HUES48 (cell line): ENCODE measurements around the gene KCNJ1.

Experiments
- H3K27ac ChIP-seq: one replicate; pipeline ENCODE4 v1.7.0; 2013; ENCODE audit warnings: low read depth, low read length, inconsistent platforms
- H3K27me3 ChIP-seq: 2 replicates; pipeline ENCODE4 v1.6.1; 2013; ENCODE audit warnings: mild to moderate bottlenecking, low read length; ENCODE audit not compliant: control insufficient read depth, insufficient read depth
- H3K36me3 ChIP-seq: 2 replicates; pipeline ENCODE4 v1.6.1; 2013; ENCODE audit warnings: low read length; ENCODE audit not compliant: control insufficient read depth, insufficient read depth
- H3K4me1 ChIP-seq: 2 replicates; pipeline ENCODE4 v1.6.1; 2013; ENCODE audit warnings: mild to moderate bottlenecking, low read length; ENCODE audit not compliant: control insufficient read depth, insufficient read depth
- H3K4me3 ChIP-seq: 2 replicates; pipeline ENCODE4 v1.5.1; 2013; ENCODE audit warnings: mild to moderate bottlenecking, low read depth, low read length
- H3K9ac ChIP-seq: 2 replicates; pipeline ENCODE4 v1.6.1; 2013; ENCODE audit warnings: mild to moderate bottlenecking, low read depth, low read length, moderate library complexity
- H3K9me3 ChIP-seq: 2 replicates; pipeline ENCODE4 v1.6.1; 2013; ENCODE audit warnings: low read length; ENCODE audit not compliant: control insufficient read depth, insufficient read depth

KCNJ1 gene

DNA sequence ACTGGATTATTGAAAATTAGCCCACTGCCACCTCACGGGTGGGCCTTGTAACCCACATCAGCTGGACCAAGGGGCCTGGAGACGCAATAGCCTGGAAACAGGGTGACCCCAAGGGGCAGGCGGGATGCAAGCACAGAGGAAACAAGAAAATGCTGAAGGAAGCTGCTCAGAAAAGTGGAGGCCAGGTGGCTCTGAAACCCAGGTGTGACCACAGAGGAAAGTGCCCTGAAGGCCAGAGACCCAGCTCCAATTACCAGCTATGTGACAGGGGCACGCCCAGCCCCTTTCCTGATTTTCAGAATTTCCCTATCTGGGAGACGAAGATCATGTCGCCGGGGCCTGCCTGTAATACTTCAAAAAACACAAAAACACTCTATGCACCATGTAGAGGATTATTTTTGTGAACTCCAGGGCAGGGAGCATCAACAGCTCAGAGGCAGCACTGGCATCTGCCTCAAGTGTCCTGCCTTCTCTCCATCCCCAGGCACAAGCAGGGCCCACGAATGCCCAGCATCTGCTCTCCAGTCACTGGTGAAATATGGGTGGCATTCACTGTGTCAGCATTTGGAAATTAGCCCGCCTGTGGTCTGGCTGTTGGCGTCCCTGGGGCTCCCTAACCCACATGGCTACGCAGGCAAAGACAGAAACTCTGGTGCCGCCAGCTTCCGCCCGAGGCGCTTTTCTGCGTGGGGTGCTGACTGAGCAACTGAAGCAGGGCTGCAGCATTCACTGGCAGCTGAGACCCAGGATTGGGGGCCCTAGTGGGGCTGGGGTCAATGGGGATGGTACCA is 6.3 kb downstream of the KCNJ1 start:
- H3K9ac ChIP-seq: no peak overlapping the region
- H3K27ac ChIP-seq: no peak overlapping the region
- no peaks in the 10 kb centered on the region for H3K36me3 ChIP-seq
- H3K9me3 ChIP-seq: no peaks in the 10 kb centered on the region
- H3K4me3 ChIP-seq: no peak overlapping the region
- H3K27me3 ChIP-seq: peaks cover 10% of the 10 kb centered on the region; the same call in 1 of the 2 replicates
- peaks cover 12% of the 10 kb centered on the region for H3K4me1 ChIP-seq

DNA sequence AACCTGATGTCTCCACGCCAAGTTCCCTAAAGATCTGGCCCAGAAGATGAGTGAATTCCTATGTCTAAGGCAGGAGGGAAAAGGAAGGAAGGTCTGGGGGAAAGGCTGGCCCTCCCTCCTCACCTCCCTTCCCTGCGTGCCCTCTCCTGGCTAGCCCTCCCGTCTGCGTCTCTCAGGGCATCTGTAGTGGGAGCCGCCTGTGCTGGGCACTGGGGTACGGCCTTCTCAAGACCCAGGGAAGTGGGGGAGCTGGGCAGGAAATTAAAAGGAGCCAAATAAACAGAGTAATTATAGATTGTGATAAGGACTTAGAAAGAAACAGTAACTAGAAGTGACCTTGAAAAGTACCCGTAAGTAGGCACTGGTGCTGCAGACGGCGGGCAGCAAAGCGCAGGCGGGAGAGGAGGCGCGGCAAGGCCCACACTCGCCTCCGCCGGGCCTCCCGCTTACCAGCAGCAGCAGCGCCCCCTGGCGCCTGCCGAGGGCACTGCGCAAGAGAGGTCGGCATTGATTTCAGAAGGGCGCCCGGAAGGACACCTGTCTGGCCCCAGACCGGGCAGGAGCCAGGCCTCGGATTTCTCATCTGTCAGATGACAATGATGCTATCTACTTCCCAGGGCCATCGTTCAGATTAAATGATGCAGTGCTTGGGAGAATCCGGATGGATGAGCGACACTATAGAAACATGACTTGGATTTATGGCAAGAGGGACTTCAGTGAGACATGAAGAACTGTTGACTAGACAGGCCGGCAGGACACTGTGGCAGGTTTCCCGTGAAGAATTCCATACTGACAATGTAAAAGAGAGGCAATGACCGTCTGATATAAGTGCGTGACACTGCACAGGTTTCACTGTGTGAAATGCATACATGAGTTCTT is 7.3 kb downstream of the KCNJ1 start:
- no peaks in the 10 kb centered on the region for H3K9me3 ChIP-seq
- H3K9ac ChIP-seq: no peak overlapping the region
- H3K4me3 ChIP-seq: no peak overlapping the region
- peaks cover 12% of the 10 kb centered on the region for H3K4me1 ChIP-seq
- no peaks in the 10 kb centered on the region for H3K36me3 ChIP-seq
- no peak overlapping the region for H3K27ac ChIP-seq
- peaks cover 10% of the 10 kb centered on the region; the same call in 1 of the 2 replicates for H3K27me3 ChIP-seq

DNA sequence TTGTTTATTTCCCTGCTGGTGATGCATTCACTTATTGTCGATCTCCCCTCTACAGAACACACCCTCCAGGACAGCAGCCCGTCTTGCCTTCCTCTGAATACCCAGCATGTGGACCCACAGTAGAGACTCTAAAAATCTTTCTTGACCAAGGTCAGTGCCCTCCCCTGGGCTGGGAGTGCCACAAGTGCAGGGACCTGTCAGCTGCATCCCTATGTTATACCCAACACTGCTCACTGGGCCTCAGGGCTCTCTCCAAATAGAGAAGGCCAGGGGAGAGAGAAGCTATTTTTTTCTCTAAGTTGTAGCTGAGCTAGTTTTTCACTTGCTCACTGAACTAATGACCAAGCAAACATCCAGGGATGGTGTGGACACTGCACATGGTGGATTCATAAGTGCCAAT is 9.8 kb downstream of the KCNJ1 start:
- no peaks in the 10 kb centered on the region for H3K36me3 ChIP-seq
- H3K4me1 ChIP-seq: no peaks in the 10 kb centered on the region; the same call in 1 of the 2 replicates
- H3K27ac ChIP-seq: no peak overlapping the region
- H3K9me3 ChIP-seq: no peaks in the 10 kb centered on the region
- H3K9ac ChIP-seq: no peak overlapping the region
- H3K27me3 ChIP-seq: peaks cover 10% of the 10 kb centered on the region; the same call in 1 of the 2 replicates
- no peak overlapping the region for H3K4me3 ChIP-seq

DNA sequence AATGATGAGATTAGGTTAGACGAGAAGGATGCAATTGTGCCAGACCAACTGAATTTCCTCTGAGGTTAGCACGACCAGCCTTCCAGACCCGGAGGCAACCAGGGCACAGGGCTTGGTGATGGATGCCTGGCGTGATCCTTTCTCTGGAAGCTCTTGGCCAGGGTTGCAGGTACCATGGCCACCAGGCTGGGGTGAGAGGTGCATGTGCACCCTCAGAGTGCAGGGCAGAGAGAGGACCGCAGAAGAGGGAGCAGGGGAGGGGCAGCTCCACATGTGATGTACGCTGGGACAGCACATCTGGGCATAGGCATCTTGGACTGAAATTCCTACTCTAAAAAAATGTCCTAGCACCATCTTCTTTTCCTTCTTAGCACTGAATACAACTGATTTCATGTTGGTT is 10.9 kb downstream of the KCNJ1 start:
- Histone ChIP-seq H3K36me3 (no peaks in the 10 kb centered on the region), H3K27ac (no peak overlapping the region), H3K4me1 (no peaks in the 10 kb centered on the region), H3K9me3 (no peaks in the 10 kb centered on the region), H3K27me3 (peaks cover 10% of the 10 kb centered on the region; the same call in 1 of the 2 replicates), H3K4me3 (no peak overlapping the region), H3K9ac (no peak overlapping the region)

DNA sequence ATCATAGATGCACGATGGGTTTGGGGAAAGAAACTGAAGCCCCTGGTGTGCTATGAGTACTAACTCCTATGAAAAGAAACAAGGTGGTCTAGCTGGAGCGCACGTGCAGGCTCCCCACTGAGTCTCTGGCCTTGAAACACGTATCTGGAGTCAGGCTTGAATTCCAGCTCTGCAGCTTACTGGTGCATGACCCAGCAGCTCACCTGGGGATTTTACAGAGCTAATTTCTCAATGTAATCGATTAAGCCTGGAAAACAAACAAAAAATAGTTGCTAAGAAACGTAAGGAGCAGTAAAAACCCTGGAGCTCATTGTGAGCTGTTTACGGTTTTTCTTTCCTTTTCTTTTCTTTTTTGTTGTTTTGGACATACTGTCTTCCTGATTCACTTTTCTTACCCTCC is 12.3 kb downstream of the KCNJ1 start:
- no peaks in the 10 kb centered on the region for H3K36me3 ChIP-seq
- H3K4me1 ChIP-seq: no peaks in the 10 kb centered on the region
- H3K27ac ChIP-seq: no peak overlapping the region
- peaks cover 10% of the 10 kb centered on the region; the same call in 1 of the 2 replicates for H3K27me3 ChIP-seq
- no peak overlapping the region for H3K9ac ChIP-seq
- no peak overlapping the region for H3K4me3 ChIP-seq
- no peaks in the 10 kb centered on the region for H3K9me3 ChIP-seq

DNA sequence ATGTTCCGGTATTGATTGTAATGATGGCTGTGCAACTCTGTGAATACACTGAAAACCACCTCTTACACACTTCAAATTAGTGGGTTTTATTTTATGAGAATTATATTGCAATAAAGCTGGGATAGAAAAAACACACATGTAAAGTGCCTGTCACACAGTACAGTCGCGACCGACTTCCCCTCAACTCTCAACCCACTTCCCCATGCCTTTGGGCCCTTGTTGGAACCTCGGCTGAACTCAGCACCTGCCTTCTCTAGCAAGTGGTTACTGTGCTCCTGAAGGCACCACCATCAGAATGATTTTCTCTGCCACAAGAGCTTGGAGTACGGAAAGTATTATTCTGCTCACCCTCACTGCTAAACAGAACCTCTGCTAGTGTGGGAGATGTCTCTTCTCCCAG is 13.5 kb downstream of the KCNJ1 start:
- Histone ChIP-seq H3K27me3 (peaks cover 3% of the 10 kb centered on the region; the same call in 1 of the 2 replicates), H3K9me3 (no peaks in the 10 kb centered on the region), H3K36me3 (no peaks in the 10 kb centered on the region), H3K27ac (no peak overlapping the region), H3K4me3 (no peak overlapping the region), H3K4me1 (no peaks in the 10 kb centered on the region), H3K9ac (no peak overlapping the region)

DNA sequence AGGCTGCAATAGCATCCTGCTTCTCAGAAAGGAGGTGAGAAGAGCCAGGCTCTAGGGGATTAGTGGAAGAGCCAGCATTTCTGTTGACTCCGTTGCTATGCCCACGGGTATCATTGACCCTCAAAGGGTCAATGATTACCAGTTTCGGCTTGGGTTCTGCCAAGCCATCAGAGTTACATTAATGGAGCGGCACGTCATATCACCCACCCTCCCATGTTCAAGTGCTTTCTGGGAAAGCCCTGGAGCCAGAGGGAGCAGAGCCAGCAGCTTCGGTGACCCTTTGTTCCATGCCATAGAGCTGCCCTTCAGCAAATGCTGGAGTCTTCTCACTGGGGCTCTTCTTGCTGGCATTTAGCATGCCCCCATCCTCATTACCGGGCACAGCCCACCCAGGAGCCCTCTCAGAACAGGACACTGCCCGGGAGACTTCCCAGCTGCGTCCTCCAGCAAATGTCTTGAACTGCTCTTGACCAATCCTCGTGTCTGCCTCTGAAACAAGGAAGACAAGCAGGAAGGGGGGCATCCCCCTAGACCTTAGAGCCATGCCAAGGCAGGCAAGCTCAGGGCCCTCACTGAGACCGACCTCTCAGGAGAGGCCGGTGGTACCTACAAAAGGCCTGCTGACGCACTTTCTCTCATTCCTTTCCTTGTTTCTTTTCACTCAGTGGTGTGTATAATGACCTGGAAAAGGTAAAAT is 14.6 kb downstream of the KCNJ1 start:
- Histone ChIP-seq H3K9me3 (no peaks in the 10 kb centered on the region), H3K4me1 (no peaks in the 10 kb centered on the region), H3K4me3 (no peak overlapping the region), H3K36me3 (no peaks in the 10 kb centered on the region), H3K27ac (no peak overlapping the region), H3K27me3 (no peaks in the 10 kb centered on the region), H3K9ac (no peak overlapping the region)

DNA sequence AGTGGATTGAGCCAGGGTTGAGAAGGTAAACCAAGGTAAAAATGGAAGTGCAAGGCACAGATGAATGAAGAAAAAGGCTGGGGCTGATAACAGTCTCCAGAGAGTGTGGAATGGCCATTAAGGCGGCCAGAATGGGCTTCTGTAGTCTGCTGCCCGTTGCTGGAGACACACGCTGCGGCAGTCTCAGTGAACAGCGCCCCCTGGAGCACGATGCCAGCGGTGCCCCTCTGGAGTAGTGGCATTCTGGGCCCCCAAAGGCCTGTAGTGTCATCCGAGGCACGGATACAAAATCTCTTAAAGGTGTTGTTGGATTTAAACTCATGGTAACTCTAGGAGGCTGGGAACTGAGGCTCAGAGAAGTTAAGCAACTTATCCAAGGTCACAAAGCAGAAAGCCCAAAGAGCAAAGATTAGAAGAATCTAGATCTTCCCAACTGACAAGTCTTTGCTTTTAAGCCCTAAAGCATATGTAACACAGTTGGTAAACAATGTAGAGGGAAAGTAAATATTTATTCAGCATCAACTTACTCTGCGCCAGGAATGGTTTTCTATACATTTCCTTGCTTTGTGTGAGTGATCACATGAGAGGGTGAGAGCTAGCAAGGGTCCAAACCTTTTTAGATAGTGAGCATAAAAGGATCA is 18.2 kb downstream of the KCNJ1 start:
- Histone ChIP-seq H3K27me3 (no peaks in the 10 kb centered on the region), H3K9me3 (no peaks in the 10 kb centered on the region), H3K9ac (no peak overlapping the region), H3K27ac (no peak overlapping the region), H3K4me1 (no peaks in the 10 kb centered on the region), H3K36me3 (no peaks in the 10 kb centered on the region), H3K4me3 (no peak overlapping the region)

DNA sequence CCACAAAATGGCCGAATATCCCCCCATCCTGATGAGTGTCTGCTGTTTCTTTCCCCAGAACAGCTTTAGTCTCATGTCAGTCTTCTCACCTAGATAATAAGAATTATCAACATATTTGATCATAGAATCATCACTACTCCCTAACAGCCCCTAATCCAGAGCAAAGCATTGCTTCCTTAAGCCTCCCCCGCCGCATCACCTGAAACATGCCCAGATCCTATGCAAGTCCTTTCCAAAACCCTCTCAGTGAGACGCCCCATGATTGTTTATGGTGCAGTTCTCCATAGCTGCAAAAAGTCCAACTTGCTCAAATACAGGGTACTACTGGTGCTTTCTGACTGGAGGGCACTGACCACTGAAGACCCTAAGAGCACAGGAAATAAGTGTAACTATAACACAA is 20.1 kb downstream of the KCNJ1 start:
- no peak overlapping the region for H3K4me3 ChIP-seq
- H3K9ac ChIP-seq: no peak overlapping the region
- no peaks in the 10 kb centered on the region for H3K9me3 ChIP-seq
- 0 out of 2 replicates have a peak, but pooled peaks cover 7% of the 10 kb centered on the region for H3K4me1 ChIP-seq
- H3K27me3 ChIP-seq: no peaks in the 10 kb centered on the region
- no peak overlapping the region for H3K27ac ChIP-seq
- H3K36me3 ChIP-seq: no peaks in the 10 kb centered on the region

DNA sequence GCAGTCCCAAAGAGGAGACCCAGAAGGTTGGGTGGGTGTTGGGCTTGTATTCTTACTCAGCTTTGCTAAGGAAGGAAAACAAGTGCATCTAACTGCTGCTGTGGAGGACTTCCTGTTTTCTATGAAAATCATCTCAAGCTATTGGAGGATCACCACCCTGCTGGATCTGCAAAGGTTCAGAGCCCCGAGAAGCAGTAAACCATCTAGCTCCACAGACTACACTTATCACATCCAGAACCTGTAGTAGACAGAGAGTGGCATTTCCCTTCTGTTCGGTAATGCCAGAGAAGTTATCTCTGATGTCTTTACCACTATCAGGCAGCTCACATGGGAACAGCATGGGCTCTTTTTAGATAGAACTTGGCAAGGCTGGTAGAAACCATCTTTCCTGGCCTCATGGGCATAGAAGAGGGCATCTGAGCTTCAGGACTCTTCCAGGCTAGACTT is 21.7 kb downstream of the KCNJ1 start:
- H3K9ac ChIP-seq: no peak overlapping the region
- H3K36me3 ChIP-seq: no peaks in the 10 kb centered on the region
- H3K27me3 ChIP-seq: no peaks in the 10 kb centered on the region
- no peaks in the 10 kb centered on the region for H3K9me3 ChIP-seq
- H3K4me3 ChIP-seq: no peak overlapping the region
- 0 out of 2 replicates have a peak, but pooled peaks cover 7% of the 10 kb centered on the region for H3K4me1 ChIP-seq
- no peak overlapping the region for H3K27ac ChIP-seq
